Progenitor cell of endocrine pancreas (in vitro differentiated cells): Measurements from ENCODE around the gene GNG12. TPM values are rescaled to one million over a fixed set of nuclear protein-coding genes. Genes with fewer than 3 reads are reported as not detected.

Experiments
- DNase-seq: peaks from one replicate; pipeline ENCODE4 v3.0.0; 2021; ENCODE audit warnings: low spot score; ENCODE audit not compliant: unreplicated experiment
- H3K27ac Mint-ChIP-seq: 2 replicates; pipeline ENCODE4 v1.8.0; 2021; ENCODE audit warnings: mild to moderate bottlenecking, moderate library complexity, mixed read lengths
- H3K27me3 Mint-ChIP-seq: 2 replicates; pipeline ENCODE4 v1.8.0; 2021; ENCODE audit warnings: mixed read lengths
- H3K36me3 Mint-ChIP-seq: 2 replicates; pipeline ENCODE4 v1.8.0; 2022; ENCODE audit warnings: mixed read lengths; ENCODE audit not compliant: insufficient read depth
- H3K4me1 Mint-ChIP-seq: 2 replicates; pipeline ENCODE4 v1.8.0; 2021; ENCODE audit warnings: low read depth, mixed read lengths
- H3K4me3 Mint-ChIP-seq: 2 replicates; pipeline ENCODE4 v1.8.0; 2021; ENCODE audit warnings: low read depth, mild to moderate bottlenecking, moderate library complexity, mixed read lengths
- H3K9me3 Mint-ChIP-seq: 2 replicates; pipeline ENCODE4 v1.8.0; 2021; ENCODE audit warnings: low read depth, mixed read lengths
- CTCF ChIP-seq: fragments of 200-600 bp; sonication (generic); IDR thresholded peaks from one replicate; pipeline ENCODE4 v1.5.0; 2021; ENCODE audit warnings: antibody characterized with exemption, mild to moderate bottlenecking; ENCODE audit not compliant: unreplicated experiment
- total RNA-seq: library from RNA; stranded (reverse); gene quantifications from 2 replicates; pipeline ENCODE4 v1.2.1, GENCODE V29; 2021

The GNG12 gene
- total RNA-seq, 1 donor from 2014 or later, result 8.9 TPM

GRCh38 chr1:67722292-67722944, 110.8 kb downstream of the GNG12 start:
- TF ChIP-seq CTCF, result no peak
- Mint-ChIP-seq H3K36me3 (no peaks in the 10 kb centered on the region), H3K9me3 (no peaks in the 10 kb centered on the region), H3K27ac (no peak overlapping the region), H3K4me3 (no peak overlapping the region), H3K27me3 (no peaks in the 10 kb centered on the region), H3K4me1 (peaks cover 7% of the 10 kb centered on the region)
- no peak for DNase-seq

- Mint-ChIP-seq H3K27me3 (no peaks in the 10 kb centered on the region), H3K9me3 (no peaks in the 10 kb centered on the region), H3K4me1 (peaks cover 7% of the 10 kb centered on the region), H3K36me3 (no peaks in the 10 kb centered on the region), H3K27ac (no peak overlapping the region), H3K4me3 (no peak overlapping the region)
- no peak for TF ChIP-seq CTCF
- no peak for DNase-seq
Observed at GRCh38 chr1:67721650-67722291, 111.5 kb downstream of the GNG12 start.

DNA sequence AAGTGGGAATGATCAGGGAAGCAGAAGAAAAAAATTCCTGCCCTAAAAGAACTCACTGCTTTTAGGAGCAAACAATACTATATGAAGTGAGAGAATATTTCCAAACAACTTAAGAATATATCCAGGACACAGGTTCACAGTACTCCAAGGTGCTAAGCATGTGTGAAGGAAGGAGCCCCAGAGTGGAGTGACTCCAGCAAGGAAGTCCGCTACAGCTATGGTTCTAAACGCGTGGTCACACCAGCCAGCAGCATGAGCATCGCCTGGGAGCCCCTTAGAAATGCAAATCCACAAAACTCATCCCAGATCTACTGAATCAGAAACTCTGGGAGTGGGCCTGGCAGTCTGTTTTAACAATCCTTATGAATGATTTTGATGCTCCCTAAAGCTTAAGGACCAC, 112.2 kb downstream of the GNG12 start:
- Mint-ChIP-seq H3K4me1 (peaks cover 9% of the 10 kb centered on the region), H3K9me3 (no peaks in the 10 kb centered on the region), H3K36me3 (no peaks in the 10 kb centered on the region), H3K27ac (no peak overlapping the region), H3K27me3 (peaks cover 3% of the 10 kb centered on the region), H3K4me3 (no peak overlapping the region)
- no peak for TF ChIP-seq CTCF
- no peak for DNase-seq

- no peaks in the 10 kb centered on the region for H3K36me3 Mint-ChIP-seq
- TF ChIP-seq CTCF, result no peak
- H3K27ac Mint-ChIP-seq, result no peak overlapping the region
- H3K9me3 Mint-ChIP-seq, result no peaks in the 10 kb centered on the region
- no peak for DNase-seq
- H3K4me1 Mint-ChIP-seq, result peaks cover 10% of the 10 kb centered on the region
- H3K27me3 Mint-ChIP-seq, result peaks cover 3% of the 10 kb centered on the region
- H3K4me3 Mint-ChIP-seq, result no peak overlapping the region
Observed at GRCh38 chr1:67719329-67720196, 113.7 kb downstream of the GNG12 start.

- Mint-ChIP-seq H3K36me3 (no peaks in the 10 kb centered on the region), H3K9me3 (no peaks in the 10 kb centered on the region), H3K4me3 (no peak overlapping the region), H3K4me1 (peaks cover 18% of the 10 kb centered on the region), H3K27ac (no peak overlapping the region), H3K27me3 (peaks cover 3% of the 10 kb centered on the region)
- TF ChIP-seq CTCF, result no peak
- no peak for DNase-seq
Observed at GRCh38 chr1:67717876-67718275, 115.4 kb downstream of the GNG12 start.
